Measurements from ENCODE around the gene PPP2R2C. TPM values are rescaled to one million over a fixed set of nuclear protein-coding genes. Genes with fewer than 3 reads are reported as not detected.

The PPP2R2C gene
- total RNA-seq, 1 experiment from 2014 or later = not detected

GRCh38 chr4:6357476-6357875, 114.9 kb downstream of the PPP2R2C start:
- no peak for TF ChIP-seq EZH2 (IDR thresholded peaks at IDR 0.05; ENCODE audit: borderline replicate concordance, low read depth, low read length, poor library complexity, severe bottlenecking)
- TF ChIP-seq, protein P1, sequence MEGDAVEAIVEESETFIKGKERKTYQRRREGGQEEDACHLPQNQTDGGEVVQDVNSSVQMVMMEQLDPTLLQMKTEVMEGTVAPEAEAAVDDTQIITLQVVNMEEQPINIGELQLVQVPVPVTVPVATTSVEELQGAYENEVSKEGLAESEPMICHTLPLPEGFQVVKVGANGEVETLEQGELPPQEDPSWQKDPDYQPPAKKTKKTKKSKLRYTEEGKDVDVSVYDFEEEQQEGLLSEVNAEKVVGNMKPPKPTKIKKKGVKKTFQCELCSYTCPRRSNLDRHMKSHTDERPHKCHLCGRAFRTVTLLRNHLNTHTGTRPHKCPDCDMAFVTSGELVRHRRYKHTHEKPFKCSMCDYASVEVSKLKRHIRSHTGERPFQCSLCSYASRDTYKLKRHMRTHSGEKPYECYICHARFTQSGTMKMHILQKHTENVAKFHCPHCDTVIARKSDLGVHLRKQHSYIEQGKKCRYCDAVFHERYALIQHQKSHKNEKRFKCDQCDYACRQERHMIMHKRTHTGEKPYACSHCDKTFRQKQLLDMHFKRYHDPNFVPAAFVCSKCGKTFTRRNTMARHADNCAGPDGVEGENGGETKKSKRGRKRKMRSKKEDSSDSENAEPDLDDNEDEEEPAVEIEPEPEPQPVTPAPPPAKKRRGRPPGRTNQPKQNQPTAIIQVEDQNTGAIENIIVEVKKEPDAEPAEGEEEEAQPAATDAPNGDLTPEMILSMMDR (conservative IDR thresholded peaks at IDR 0.05; ENCODE audit: low read depth, low read length) = no peak
- Histone ChIP-seq H3K4me3 (ENCODE audit: low read depth, low read length, poor library complexity, severe bottlenecking) (no peak overlapping the region), H3K27ac (ENCODE audit: low read depth, low read length, poor library complexity, severe bottlenecking) (no peak overlapping the region), H3K27me3 (replicated peaks; ENCODE audit: insufficient read depth, low read depth, low read length, poor library complexity) (peaks cover 6% of the 10 kb centered on the region), H3K9me3 (ENCODE audit: low read depth, low read length, poor library complexity, severe bottlenecking) (no peaks in the 10 kb centered on the region), H3K4me1 (ENCODE audit: insufficient read depth, low read length, poor library complexity, severe bottlenecking) (no peaks in the 10 kb centered on the region), H3K36me3 (ENCODE audit: insufficient read depth, low read length, poor library complexity, severe bottlenecking) (no peaks in the 10 kb centered on the region)
- POLR2A ChIA-PET (ENCODE audit: low non-redundant PET) = no interaction called here
- CTCF ChIA-PET = no interaction called here
- BruUV-seq (replicated peaks) = no TSS peak
- intact Hi-C loops (cut with micrococcal nuclease; ENCODE audit: unreplicated experiment) = no loop called here
- DNase-seq (ENCODE audit: low spot score) = no peak

DNA sequence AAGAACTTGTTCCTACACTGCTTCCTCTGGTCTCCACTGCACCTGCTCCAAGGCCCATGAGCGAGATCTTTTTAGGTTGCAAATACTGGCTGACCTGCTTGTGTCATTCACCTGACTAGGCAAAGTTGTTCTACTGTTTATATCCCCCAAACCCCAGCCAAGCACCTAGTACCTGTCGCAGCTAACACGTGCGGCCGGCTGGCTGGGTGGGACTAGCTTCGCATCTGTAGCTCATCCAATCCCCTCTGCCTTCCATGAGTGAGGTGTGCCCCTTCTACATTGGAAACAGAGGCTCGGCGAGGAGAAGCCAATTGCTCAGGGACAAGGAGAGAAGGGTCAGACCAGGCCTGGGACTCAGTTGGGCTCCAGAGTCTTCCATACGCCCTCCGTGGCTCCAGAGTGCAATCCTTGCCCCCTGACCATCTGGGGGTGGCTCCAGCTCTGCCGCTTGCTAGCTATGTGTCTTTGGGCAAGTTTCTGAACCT, 116.3 kb downstream of the PPP2R2C start:
- Histone ChIP-seq H3K4me3 (ENCODE audit: low read depth, low read length, poor library complexity, severe bottlenecking) (no peak overlapping the region), H3K36me3 (ENCODE audit: insufficient read depth, low read length, poor library complexity, severe bottlenecking) (no peaks in the 10 kb centered on the region), H3K27me3 (replicated peaks; ENCODE audit: insufficient read depth, low read depth, low read length, poor library complexity) (peaks cover 4% of the 10 kb centered on the region), H3K4me1 (ENCODE audit: insufficient read depth, low read length, poor library complexity, severe bottlenecking) (peaks cover 8% of the 10 kb centered on the region), H3K9me3 (ENCODE audit: low read depth, low read length, poor library complexity, severe bottlenecking) (no peaks in the 10 kb centered on the region), H3K27ac (ENCODE audit: low read depth, low read length, poor library complexity, severe bottlenecking) (no peak overlapping the region)
- intact Hi-C loops (cut with micrococcal nuclease; ENCODE audit: unreplicated experiment) = no loop called here
- CTCF ChIA-PET = no interaction called here
- TF ChIP-seq, protein P1 (conservative IDR thresholded peaks at IDR 0.05; ENCODE audit: low read depth, low read length) = no peak
- TF ChIP-seq EZH2 (IDR thresholded peaks at IDR 0.05; ENCODE audit: borderline replicate concordance, low read depth, low read length, poor library complexity, severe bottlenecking) = no peak
- DNase-seq (ENCODE audit: low spot score) = no peak
- BruUV-seq (replicated peaks) = no TSS peak
- POLR2A ChIA-PET (ENCODE audit: low non-redundant PET) = no interaction called here

DNA sequence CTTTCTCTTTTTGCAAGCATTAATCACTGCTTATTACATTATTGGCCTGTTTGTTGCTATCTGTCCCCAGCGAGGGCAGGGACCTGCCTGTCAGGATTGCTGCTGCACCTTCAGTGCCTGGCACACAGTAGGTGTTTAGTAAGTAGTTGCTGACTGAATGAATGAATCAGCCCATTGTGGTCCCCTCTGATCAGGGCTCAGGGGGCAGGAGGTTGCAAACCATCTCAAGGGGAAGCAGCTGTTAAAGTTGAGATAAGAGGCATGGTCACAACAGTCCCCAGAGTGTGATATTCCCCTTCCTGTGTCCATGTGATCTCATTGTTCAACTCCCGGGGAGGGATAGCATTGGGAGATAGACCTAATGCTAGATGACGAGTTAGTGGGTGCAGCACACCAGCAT, 117.4 kb downstream of the PPP2R2C start:
- CTCF ChIA-PET = no interaction called here

More for the DNA sequence above, 117.4 kb downstream of the PPP2R2C start:
- Histone ChIP-seq H3K27ac (ENCODE audit: low read depth, low read length, poor library complexity, severe bottlenecking) (no peak overlapping the region), H3K27me3 (replicated peaks; ENCODE audit: insufficient read depth, low read depth, low read length, poor library complexity) (peaks cover 3% of the 10 kb centered on the region), H3K36me3 (ENCODE audit: insufficient read depth, low read length, poor library complexity, severe bottlenecking) (no peaks in the 10 kb centered on the region), H3K4me1 (ENCODE audit: insufficient read depth, low read length, poor library complexity, severe bottlenecking) (peaks cover 8% of the 10 kb centered on the region), H3K9me3 (ENCODE audit: low read depth, low read length, poor library complexity, severe bottlenecking) (no peaks in the 10 kb centered on the region), H3K4me3 (ENCODE audit: low read depth, low read length, poor library complexity, severe bottlenecking) (no peak overlapping the region)
- POLR2A ChIA-PET (ENCODE audit: low non-redundant PET) = interaction anchor here (0.6 kb wide), 1 partner anchor 345 kb away, joined by 4 read pairs; no protein-coding TSS in a partner anchor
- no peak for TF ChIP-seq EZH2 (IDR thresholded peaks at IDR 0.05; ENCODE audit: borderline replicate concordance, low read depth, low read length, poor library complexity, severe bottlenecking)
- TF ChIP-seq, protein P1 (conservative IDR thresholded peaks at IDR 0.05; ENCODE audit: low read depth, low read length) = no peak
- intact Hi-C loops (cut with micrococcal nuclease; ENCODE audit: unreplicated experiment) = no loop called here
- no TSS peak for BruUV-seq (replicated peaks)
- DNase-seq (ENCODE audit: low spot score) = peak; percentile 39
